ENCODE results near the gene CCDC17.

GRCh38 chr1:45570631-45571030, 53.2 kb downstream of the CCDC17 start:
- TF ChIP-seq CTCF (IDR thresholded peaks at IDR 0.05): no peak
- TF ChIP-seq POLR2A (IDR thresholded peaks at IDR 0.05): no peak

Data from heart left ventricle (tissue), 13 donors.